Measurements from ENCODE around the gene HDLBP.

GRCh38 chr2:241329669-241330615, 14.5 kb upstream of the HDLBP start:
- TF ChIP-seq POLR2A (IDR thresholded peaks at IDR 0.05; ENCODE audit: extremely low read depth, insufficient read length) (no peak), MAX (IDR thresholded peaks at IDR 0.05; ENCODE audit: low read depth, low read length) (no peak)

Measured in NB4 (cell line).